Measurements from ENCODE around the gene TGDS.

Gene TGDS

GRCh38 chr13:94608586-94608985 lies 12.6 kb upstream of the TGDS start:
- peaks cover 83% of the 10 kb centered on the region for H3K36me3 ChIP-seq (ENCODE audit: insufficient read depth, low read length)

GRCh38 chr13:94607939-94608338 lies 12.0 kb upstream of the TGDS start:
- Histone ChIP-seq H3K4me3 (ENCODE audit: low read depth, low read length, poor library complexity, severe bottlenecking) (no peak overlapping the region), H3K9ac (ENCODE audit: low read length) (no peak overlapping the region), H3K4me1 (ENCODE audit: insufficient read depth, low read length, severe bottlenecking) (peaks cover 5% of the 10 kb centered on the region), H3K36me3 (ENCODE audit: insufficient read depth, low read length) (peaks cover 78% of the 10 kb centered on the region), H3K9me3 (ENCODE audit: low read length) (no peaks in the 10 kb centered on the region), H3F3A (ENCODE audit: insufficient read depth, low read length) (no peaks in the 10 kb centered on the region), H3K27me3 (ENCODE audit: insufficient read depth, low read length) (no peaks in the 10 kb centered on the region), H3K4me2 (ENCODE audit: low read length) (no peak overlapping the region), H2AFZ (ENCODE audit: low read length) (no peak overlapping the region), H3K27ac (ENCODE audit: low read depth, low read length, poor library complexity, severe bottlenecking) (no peak overlapping the region), H3K79me2 (ENCODE audit: insufficient read depth, low read length) (0 out of 2 replicates have a peak, but pooled peaks cover 4% of the 10 kb centered on the region), H4K20me1 (ENCODE audit: insufficient read depth, low read length) (no peaks in the 10 kb centered on the region), H3K9me2 (ENCODE audit: low read depth, low read length) (no peaks in the 10 kb centered on the region)
- no peak for TF ChIP-seq CTCF (IDR thresholded peaks at IDR 0.05; ENCODE audit: low read length)
- TF ChIP-seq EZH2 (IDR thresholded peaks at IDR 0.05; ENCODE audit: borderline replicate concordance, low read length): no peak

More at GRCh38 chr13:94608586-94608985, 12.6 kb upstream of the TGDS start:
- no peak for TF ChIP-seq EZH2 (IDR thresholded peaks at IDR 0.05; ENCODE audit: borderline replicate concordance, low read length)
- TF ChIP-seq CTCF (IDR thresholded peaks at IDR 0.05; ENCODE audit: low read length): no peak
- H3K9me2 ChIP-seq (ENCODE audit: low read depth, low read length): no peaks in the 10 kb centered on the region
- no peak overlapping the region for H3K9ac ChIP-seq (ENCODE audit: low read length)
- no peaks in the 10 kb centered on the region for H3F3A ChIP-seq (ENCODE audit: insufficient read depth, low read length)
- H3K79me2 ChIP-seq (ENCODE audit: insufficient read depth, low read length): no peaks in the 10 kb centered on the region
- H2AFZ ChIP-seq (ENCODE audit: low read length): no peak overlapping the region
- H3K9me3 ChIP-seq (ENCODE audit: low read length): no peaks in the 10 kb centered on the region
- H3K27ac ChIP-seq (ENCODE audit: low read depth, low read length, poor library complexity, severe bottlenecking): no peak overlapping the region
- no peak overlapping the region for H3K4me2 ChIP-seq (ENCODE audit: low read length)
- H3K4me1 ChIP-seq (ENCODE audit: insufficient read depth, low read length, severe bottlenecking): no peaks in the 10 kb centered on the region
- no peaks in the 10 kb centered on the region for H3K27me3 ChIP-seq (ENCODE audit: insufficient read depth, low read length)
- no peak overlapping the region for H3K4me3 ChIP-seq (ENCODE audit: low read depth, low read length, poor library complexity, severe bottlenecking)
- H4K20me1 ChIP-seq (ENCODE audit: insufficient read depth, low read length): no peaks in the 10 kb centered on the region

GRCh38 chr13:94607056-94607455 lies 11.1 kb upstream of the TGDS start:
- TF ChIP-seq CTCF (IDR thresholded peaks at IDR 0.05; ENCODE audit: low read length): no peak
- TF ChIP-seq EZH2 (IDR thresholded peaks at IDR 0.05; ENCODE audit: borderline replicate concordance, low read length): no peak
- no peak overlapping the region for H3K4me3 ChIP-seq (ENCODE audit: low read depth, low read length, poor library complexity, severe bottlenecking)
- no peak overlapping the region for H3K4me2 ChIP-seq (ENCODE audit: low read length)
- peaks cover 13% of the 10 kb centered on the region for H3K79me2 ChIP-seq (ENCODE audit: insufficient read depth, low read length)
- no peak overlapping the region for H3K27ac ChIP-seq (ENCODE audit: low read depth, low read length, poor library complexity, severe bottlenecking)
- no peaks in the 10 kb centered on the region for H3K9me2 ChIP-seq (ENCODE audit: low read depth, low read length)
- no peak overlapping the region for H3K9ac ChIP-seq (ENCODE audit: low read length)
- H2AFZ ChIP-seq (ENCODE audit: low read length): no peak overlapping the region
- H3K27me3 ChIP-seq (ENCODE audit: insufficient read depth, low read length): no peaks in the 10 kb centered on the region
- no peaks in the 10 kb centered on the region for H4K20me1 ChIP-seq (ENCODE audit: insufficient read depth, low read length)
- no peaks in the 10 kb centered on the region for H3K9me3 ChIP-seq (ENCODE audit: low read length)
- no peaks in the 10 kb centered on the region for H3F3A ChIP-seq (ENCODE audit: insufficient read depth, low read length)
- H3K36me3 ChIP-seq (ENCODE audit: insufficient read depth, low read length): peaks cover 70% of the 10 kb centered on the region
- peaks cover 11% of the 10 kb centered on the region for H3K4me1 ChIP-seq (ENCODE audit: insufficient read depth, low read length, severe bottlenecking)

All from OCI-LY1 (cell line).